ENCODE measurements around the gene LIPE. TPM values are rescaled to one million over a fixed set of nuclear protein-coding genes. Genes with fewer than 3 reads are reported as not detected.

LIPE gene
- total and polyA plus RNA-seq, 2 experiments from 2014 or later, result 5.8 to 10.9 TPM

DNA sequence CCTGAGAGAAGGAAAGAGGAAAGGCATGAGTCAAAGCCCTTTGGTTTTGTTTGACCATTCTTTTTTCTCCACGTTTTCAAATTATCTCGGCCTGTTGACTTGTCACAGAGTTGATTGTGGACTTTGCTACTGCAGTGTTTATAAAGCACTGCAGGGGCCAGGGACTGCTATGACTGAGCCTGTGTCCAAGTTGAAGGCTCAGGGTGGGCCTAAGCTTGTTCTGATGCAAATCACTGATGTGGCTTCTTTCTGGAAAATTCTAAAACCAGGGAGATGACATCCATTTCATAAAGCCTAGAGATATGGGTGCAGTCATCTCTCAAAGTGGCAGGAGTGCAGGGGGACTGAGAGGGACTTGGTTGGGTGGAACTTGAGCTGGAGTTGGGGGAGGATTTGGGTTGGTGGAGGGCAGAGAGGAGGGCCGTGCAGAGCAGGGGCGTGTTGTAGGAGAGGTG is 16.8 kb upstream of the LIPE start:
- Mint-ChIP-seq H3K27me3 (ENCODE audit: insufficient read depth, low read depth, poor library complexity) (peaks cover 3% of the 10 kb centered on the region), H3K4me1 (peaks cover 18% of the 10 kb centered on the region), H3K27ac (no peak overlapping the region), H3K4me3 (no peak overlapping the region), H3K36me3 (ENCODE audit: low read depth) (no peaks in the 10 kb centered on the region), H3K9me3 (no peaks in the 10 kb centered on the region; the same call in 2 of the 3 replicates)
- Histone ChIP-seq H3K4me3 (no peak overlapping the region), H3F3A (replicated peaks; ENCODE audit: low read depth) (peaks cover 4% of the 10 kb centered on the region; the same call in 1 of the 2 replicates), H3K27me3 (ENCODE audit: insufficient read depth) (no peaks in the 10 kb centered on the region), H3K27ac (ENCODE audit: low read depth) (no peak overlapping the region), H3K4me1 (ENCODE audit: insufficient read depth) (peaks cover 12% of the 10 kb centered on the region; the same call in 1 of the 2 replicates), H3K36me3 (ENCODE audit: insufficient read depth) (no peaks in the 10 kb centered on the region), H3K4me2 (no peak overlapping the region), H3K79me2 (replicated peaks; ENCODE audit: insufficient read depth) (no peaks in the 10 kb centered on the region), H3K9me2 (ENCODE audit: insufficient read depth) (no peaks in the 10 kb centered on the region), H4K20me1 (replicated peaks; ENCODE audit: insufficient read depth) (no peaks in the 10 kb centered on the region), H2AFZ (no peak overlapping the region)
- TF ChIP-seq CREB1 (CRISPR knock-in tag; IDR thresholded peaks at IDR 0.05; ENCODE audit: low read depth) (no peak), JUNB (IDR thresholded peaks at IDR 0.05; ENCODE audit: unreplicated experiment) (no peak)
- TF ChIP-seq, protein P1, sequence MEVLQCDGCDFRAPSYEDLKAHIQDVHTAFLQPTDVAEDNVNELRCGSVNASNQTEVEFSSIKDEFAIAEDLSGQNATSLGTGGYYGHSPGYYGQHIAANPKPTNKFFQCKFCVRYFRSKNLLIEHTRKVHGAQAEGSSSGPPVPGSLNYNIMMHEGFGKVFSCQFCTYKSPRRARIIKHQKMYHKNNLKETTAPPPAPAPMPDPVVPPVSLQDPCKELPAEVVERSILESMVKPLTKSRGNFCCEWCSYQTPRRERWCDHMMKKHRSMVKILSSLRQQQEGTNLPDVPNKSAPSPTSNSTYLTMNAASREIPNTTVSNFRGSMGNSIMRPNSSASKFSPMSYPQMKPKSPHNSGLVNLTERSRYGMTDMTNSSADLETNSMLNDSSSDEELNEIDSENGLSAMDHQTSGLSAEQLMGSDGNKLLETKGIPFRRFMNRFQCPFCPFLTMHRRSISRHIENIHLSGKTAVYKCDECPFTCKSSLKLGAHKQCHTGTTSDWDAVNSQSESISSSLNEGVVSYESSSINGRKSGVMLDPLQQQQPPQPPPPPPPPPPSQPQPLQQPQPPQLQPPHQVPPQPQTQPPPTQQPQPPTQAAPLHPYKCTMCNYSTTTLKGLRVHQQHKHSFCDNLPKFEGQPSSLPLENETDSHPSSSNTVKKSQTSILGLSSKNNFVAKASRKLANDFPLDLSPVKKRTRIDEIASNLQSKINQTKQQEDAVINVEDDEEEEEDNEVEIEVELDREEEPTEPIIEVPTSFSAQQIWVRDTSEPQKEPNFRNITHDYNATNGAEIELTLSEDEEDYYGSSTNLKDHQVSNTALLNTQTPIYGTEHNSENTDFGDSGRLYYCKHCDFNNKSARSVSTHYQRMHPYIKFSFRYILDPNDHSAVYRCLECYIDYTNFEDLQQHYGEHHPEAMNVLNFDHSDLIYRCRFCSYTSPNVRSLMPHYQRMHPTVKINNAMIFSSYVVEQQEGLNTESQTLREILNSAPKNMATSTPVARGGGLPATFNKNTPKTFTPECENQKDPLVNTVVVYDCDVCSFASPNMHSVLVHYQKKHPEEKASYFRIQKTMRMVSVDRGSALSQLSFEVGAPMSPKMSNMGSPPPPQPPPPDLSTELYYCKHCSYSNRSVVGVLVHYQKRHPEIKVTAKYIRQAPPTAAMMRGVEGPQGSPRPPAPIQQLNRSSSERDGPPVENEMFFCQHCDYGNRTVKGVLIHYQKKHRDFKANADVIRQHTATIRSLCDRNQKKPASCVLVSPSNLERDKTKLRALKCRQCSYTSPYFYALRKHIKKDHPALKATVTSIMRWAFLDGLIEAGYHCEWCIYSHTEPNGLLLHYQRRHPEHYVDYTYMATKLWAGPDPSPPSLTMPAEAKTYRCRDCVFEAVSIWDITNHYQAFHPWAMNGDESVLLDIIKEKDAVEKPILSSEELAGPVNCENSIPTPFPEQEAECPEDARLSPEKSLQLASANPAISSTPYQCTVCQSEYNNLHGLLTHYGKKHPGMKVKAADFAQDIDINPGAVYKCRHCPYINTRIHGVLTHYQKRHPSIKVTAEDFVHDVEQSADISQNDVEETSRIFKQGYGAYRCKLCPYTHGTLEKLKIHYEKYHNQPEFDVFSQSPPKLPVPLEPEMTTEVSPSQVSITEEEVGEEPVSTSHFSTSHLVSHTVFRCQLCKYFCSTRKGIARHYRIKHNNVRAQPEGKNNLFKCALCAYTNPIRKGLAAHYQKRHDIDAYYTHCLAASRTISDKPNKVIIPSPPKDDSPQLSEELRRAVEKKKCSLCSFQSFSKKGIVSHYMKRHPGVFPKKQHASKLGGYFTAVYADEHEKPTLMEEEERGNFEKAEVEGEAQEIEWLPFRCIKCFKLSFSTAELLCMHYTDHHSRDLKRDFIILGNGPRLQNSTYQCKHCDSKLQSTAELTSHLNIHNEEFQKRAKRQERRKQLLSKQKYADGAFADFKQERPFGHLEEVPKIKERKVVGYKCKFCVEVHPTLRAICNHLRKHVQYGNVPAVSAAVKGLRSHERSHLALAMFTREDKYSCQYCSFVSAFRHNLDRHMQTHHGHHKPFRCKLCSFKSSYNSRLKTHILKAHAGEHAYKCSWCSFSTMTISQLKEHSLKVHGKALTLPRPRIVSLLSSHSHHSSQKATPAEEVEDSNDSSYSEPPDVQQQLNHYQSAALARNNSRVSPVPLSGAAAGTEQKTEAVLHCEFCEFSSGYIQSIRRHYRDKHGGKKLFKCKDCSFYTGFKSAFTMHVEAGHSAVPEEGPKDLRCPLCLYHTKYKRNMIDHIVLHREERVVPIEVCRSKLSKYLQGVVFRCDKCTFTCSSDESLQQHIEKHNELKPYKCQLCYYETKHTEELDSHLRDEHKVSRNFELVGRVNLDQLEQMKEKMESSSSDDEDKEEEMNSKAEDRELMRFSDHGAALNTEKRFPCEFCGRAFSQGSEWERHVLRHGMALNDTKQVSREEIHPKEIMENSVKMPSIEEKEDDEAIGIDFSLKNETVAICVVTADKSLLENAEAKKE (CRISPR knock-in tag; IDR thresholded peaks at IDR 0.05), result no peak
- no peak for ATAC-seq
- DNase-seq (ENCODE audit: low spot score), result no peak

DNA sequence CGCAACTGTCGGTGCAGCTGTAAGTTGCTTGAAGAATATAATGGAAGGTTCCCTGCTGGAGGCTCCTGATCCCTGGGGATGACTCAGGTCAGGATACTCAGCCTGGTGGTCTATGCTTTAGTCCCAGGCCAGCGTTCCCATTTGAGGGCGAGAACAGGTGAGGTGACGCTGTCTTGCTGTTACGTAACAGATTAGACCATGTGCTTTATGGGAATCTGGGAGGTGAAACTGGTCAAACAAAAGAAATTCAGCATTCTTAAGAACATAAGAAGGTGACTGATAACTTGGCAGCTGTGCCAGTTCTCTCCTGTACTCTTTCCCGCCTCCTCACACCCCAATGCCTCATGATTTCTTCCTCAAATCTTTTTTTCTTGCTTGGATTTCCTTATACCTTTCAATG is 15.6 kb upstream of the LIPE start, which contains the start of gene CXCL17:
TSS of gene CXCL17 (minus strand) at position 114 of the 400 bp plus-strand sequence. CDS start 114 bp downstream, outside the sequence.
- Mint-ChIP-seq H3K4me3 (no peak within 1 kb of the TSS), H3K36me3 (ENCODE audit: low read depth) (no peaks in the 10 kb centered on the region), H3K27ac (no peak within 1 kb of the TSS; the same call in 1 of the 2 replicates), H3K9me3 (no peaks in the 10 kb centered on the region; the same call in 2 of the 3 replicates), H3K4me1 (peaks cover 18% of the 10 kb centered on the region), H3K27me3 (ENCODE audit: insufficient read depth, low read depth, poor library complexity) (peaks cover 3% of the 10 kb centered on the region)
- DNase-seq (ENCODE audit: low spot score), result no peak
- Histone ChIP-seq H2AFZ (0 out of 2 replicates have a peak within 1 kb of the TSS, but pooled peaks have one; percentile 56), H3K27me3 (ENCODE audit: insufficient read depth) (no peaks in the 10 kb centered on the region), H3K79me2 (replicated peaks; ENCODE audit: insufficient read depth) (no peaks in the 10 kb centered on the region), H3K36me3 (ENCODE audit: insufficient read depth) (no peaks in the 10 kb centered on the region), H3F3A (replicated peaks; ENCODE audit: low read depth) (peaks cover 4% of the 10 kb centered on the region; the same call in 1 of the 2 replicates), H4K20me1 (replicated peaks; ENCODE audit: insufficient read depth) (0 out of 2 replicates have a peak, but pooled peaks cover 2% of the 10 kb centered on the region), H3K4me1 (ENCODE audit: insufficient read depth) (0 out of 2 replicates have a peak, but pooled peaks cover 5% of the 10 kb centered on the region), H3K9me2 (ENCODE audit: insufficient read depth) (no peaks in the 10 kb centered on the region), H3K4me2 (no peak within 1 kb of the TSS), H3K27ac (ENCODE audit: low read depth) (no peak within 1 kb of the TSS), H3K4me3 (no peak within 1 kb of the TSS)
- no peak for ATAC-seq
- TF ChIP-seq JUNB (IDR thresholded peaks at IDR 0.05; ENCODE audit: unreplicated experiment), result no peak
- TF ChIP-seq ZNF331 (CRISPR knock-in tag; IDR thresholded peaks at IDR 0.05; ENCODE audit: low read depth), result no peak
- TF ChIP-seq CREB1 (CRISPR knock-in tag; IDR thresholded peaks at IDR 0.05; ENCODE audit: low read depth), result no peak
- TF ChIP-seq, protein P2, sequence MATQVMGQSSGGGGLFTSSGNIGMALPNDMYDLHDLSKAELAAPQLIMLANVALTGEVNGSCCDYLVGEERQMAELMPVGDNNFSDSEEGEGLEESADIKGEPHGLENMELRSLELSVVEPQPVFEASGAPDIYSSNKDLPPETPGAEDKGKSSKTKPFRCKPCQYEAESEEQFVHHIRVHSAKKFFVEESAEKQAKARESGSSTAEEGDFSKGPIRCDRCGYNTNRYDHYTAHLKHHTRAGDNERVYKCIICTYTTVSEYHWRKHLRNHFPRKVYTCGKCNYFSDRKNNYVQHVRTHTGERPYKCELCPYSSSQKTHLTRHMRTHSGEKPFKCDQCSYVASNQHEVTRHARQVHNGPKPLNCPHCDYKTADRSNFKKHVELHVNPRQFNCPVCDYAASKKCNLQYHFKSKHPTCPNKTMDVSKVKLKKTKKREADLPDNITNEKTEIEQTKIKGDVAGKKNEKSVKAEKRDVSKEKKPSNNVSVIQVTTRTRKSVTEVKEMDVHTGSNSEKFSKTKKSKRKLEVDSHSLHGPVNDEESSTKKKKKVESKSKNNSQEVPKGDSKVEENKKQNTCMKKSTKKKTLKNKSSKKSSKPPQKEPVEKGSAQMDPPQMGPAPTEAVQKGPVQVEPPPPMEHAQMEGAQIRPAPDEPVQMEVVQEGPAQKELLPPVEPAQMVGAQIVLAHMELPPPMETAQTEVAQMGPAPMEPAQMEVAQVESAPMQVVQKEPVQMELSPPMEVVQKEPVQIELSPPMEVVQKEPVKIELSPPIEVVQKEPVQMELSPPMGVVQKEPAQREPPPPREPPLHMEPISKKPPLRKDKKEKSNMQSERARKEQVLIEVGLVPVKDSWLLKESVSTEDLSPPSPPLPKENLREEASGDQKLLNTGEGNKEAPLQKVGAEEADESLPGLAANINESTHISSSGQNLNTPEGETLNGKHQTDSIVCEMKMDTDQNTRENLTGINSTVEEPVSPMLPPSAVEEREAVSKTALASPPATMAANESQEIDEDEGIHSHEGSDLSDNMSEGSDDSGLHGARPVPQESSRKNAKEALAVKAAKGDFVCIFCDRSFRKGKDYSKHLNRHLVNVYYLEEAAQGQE (IDR thresholded peaks at IDR 0.05; ENCODE audit: unreplicated experiment), result no peak
- TF ChIP-seq, protein P3, sequence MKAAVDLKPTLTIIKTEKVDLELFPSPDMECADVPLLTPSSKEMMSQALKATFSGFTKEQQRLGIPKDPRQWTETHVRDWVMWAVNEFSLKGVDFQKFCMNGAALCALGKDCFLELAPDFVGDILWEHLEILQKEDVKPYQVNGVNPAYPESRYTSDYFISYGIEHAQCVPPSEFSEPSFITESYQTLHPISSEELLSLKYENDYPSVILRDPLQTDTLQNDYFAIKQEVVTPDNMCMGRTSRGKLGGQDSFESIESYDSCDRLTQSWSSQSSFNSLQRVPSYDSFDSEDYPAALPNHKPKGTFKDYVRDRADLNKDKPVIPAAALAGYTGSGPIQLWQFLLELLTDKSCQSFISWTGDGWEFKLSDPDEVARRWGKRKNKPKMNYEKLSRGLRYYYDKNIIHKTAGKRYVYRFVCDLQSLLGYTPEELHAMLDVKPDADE (IDR thresholded peaks at IDR 0.05), result no peak

All from GM23338 (cell line).